ENCODE data around the gene IDH1. TPM values are rescaled to one million over a fixed set of nuclear protein-coding genes. Genes with fewer than 3 reads are reported as not detected.

The IDH1 gene
- total RNA-seq, 1 experiment from 2014 or later = 73.6 TPM

GRCh38 chr2:208210688-208211451, 44.0 kb downstream of the IDH1 start:
- CTCF ChIA-PET = no interaction called here
- no TSS peak for BruUV-seq (replicated peaks)
- no peak overlapping the region for H3K9ac ChIP-seq (ENCODE audit: low read length)

GRCh38 chr2:208208335-208209085, 46.4 kb downstream of the IDH1 start:
- TF ChIP-seq EZH2 (IDR thresholded peaks at IDR 0.05; ENCODE audit: low read length, unreplicated experiment) = no peak
- TF ChIP-seq CTCF (conservative IDR thresholded peaks at IDR 0.05; ENCODE audit: low read depth, low read length) = no peak
- no peak for TF ChIP-seq EZH2phosphoT487 (IDR thresholded peaks at IDR 0.05; ENCODE audit: borderline replicate concordance, low read length)
- BruUV-seq (replicated peaks) = no TSS peak
- no peak for ATAC-seq

More at GRCh38 chr2:208210688-208211451, 44.0 kb downstream of the IDH1 start:
- no peaks in the 10 kb centered on the region for H3K27me3 ChIP-seq (ENCODE audit: low read length)
- no peaks in the 10 kb centered on the region for H3K4me1 ChIP-seq (ENCODE audit: insufficient read depth, low read length)
- intact Hi-C loops (cut with micrococcal nuclease) = no loop called here
- no peak for DNase-seq
- H3K4me2 ChIP-seq (ENCODE audit: low read length) = no peak overlapping the region
- H3K27ac ChIP-seq (ENCODE audit: low read length) = no peak overlapping the region
- H3K79me2 ChIP-seq (ENCODE audit: low read length) = no peaks in the 10 kb centered on the region
- H3K9me3 ChIP-seq (ENCODE audit: low read length) = no peaks in the 10 kb centered on the region
- no peaks in the 10 kb centered on the region for H3F3A ChIP-seq (ENCODE audit: low read length, unreplicated experiment)
- TF ChIP-seq EZH2phosphoT487 (IDR thresholded peaks at IDR 0.05; ENCODE audit: borderline replicate concordance, low read length) (no peak), EZH2 (IDR thresholded peaks at IDR 0.05; ENCODE audit: low read length, unreplicated experiment) (no peak), CTCF (conservative IDR thresholded peaks at IDR 0.05; ENCODE audit: low read depth, low read length) (no peak)
- no peaks in the 10 kb centered on the region for H3K9me2 ChIP-seq (replicated peaks; ENCODE audit: low read length)
- H3K4me3 ChIP-seq (ENCODE audit: low read length) = no peak overlapping the region
- no peaks in the 10 kb centered on the region for H4K20me1 ChIP-seq (ENCODE audit: low read length)
- no peaks in the 10 kb centered on the region for H3K36me3 ChIP-seq (ENCODE audit: low read depth, low read length)
- POLR2A ChIA-PET (ENCODE audit: unreplicated experiment) = no interaction called here
- no peak overlapping the region for H2AFZ ChIP-seq (ENCODE audit: low read length)
- ATAC-seq = no peak

GRCh38 chr2:208207769-208208168, 47.1 kb downstream of the IDH1 start:
- no peaks in the 10 kb centered on the region for H3K9me3 ChIP-seq (ENCODE audit: low read length)
- H3F3A ChIP-seq (ENCODE audit: low read length, unreplicated experiment) = no peaks in the 10 kb centered on the region
- H3K4me1 ChIP-seq (ENCODE audit: insufficient read depth, low read length) = no peaks in the 10 kb centered on the region
- H3K4me2 ChIP-seq (ENCODE audit: low read length) = no peak overlapping the region
- CTCF ChIA-PET = no interaction called here
- no peaks in the 10 kb centered on the region for H3K27me3 ChIP-seq (ENCODE audit: low read length)
- intact Hi-C loops (cut with micrococcal nuclease) = no loop called here
- H3K9me2 ChIP-seq (replicated peaks; ENCODE audit: low read length) = no peaks in the 10 kb centered on the region
- TF ChIP-seq EZH2 (IDR thresholded peaks at IDR 0.05; ENCODE audit: low read length, unreplicated experiment) (no peak), CTCF (conservative IDR thresholded peaks at IDR 0.05; ENCODE audit: low read depth, low read length) (no peak), EZH2phosphoT487 (IDR thresholded peaks at IDR 0.05; ENCODE audit: borderline replicate concordance, low read length) (no peak)
- no peak for ATAC-seq
- no TSS peak for BruUV-seq (replicated peaks)
- H3K79me2 ChIP-seq (ENCODE audit: low read length) = no peaks in the 10 kb centered on the region
- no peak overlapping the region for H3K27ac ChIP-seq (ENCODE audit: low read length)
- POLR2A ChIA-PET (ENCODE audit: unreplicated experiment) = no interaction called here
- no peak overlapping the region for H3K9ac ChIP-seq (ENCODE audit: low read length)
- H3K4me3 ChIP-seq (ENCODE audit: low read length) = no peak overlapping the region
- DNase-seq = no peak
- no peak overlapping the region for H2AFZ ChIP-seq (ENCODE audit: low read length)
- H3K36me3 ChIP-seq (ENCODE audit: low read depth, low read length) = no peaks in the 10 kb centered on the region
- no peaks in the 10 kb centered on the region for H4K20me1 ChIP-seq (ENCODE audit: low read length)

More at GRCh38 chr2:208208335-208209085, 46.4 kb downstream of the IDH1 start:
- no peak for DNase-seq
- H3K9ac ChIP-seq (ENCODE audit: low read length) = no peak overlapping the region
- POLR2A ChIA-PET (ENCODE audit: unreplicated experiment) = no interaction called here
- no peak overlapping the region for H3K27ac ChIP-seq (ENCODE audit: low read length)
- H3K4me1 ChIP-seq (ENCODE audit: insufficient read depth, low read length) = no peaks in the 10 kb centered on the region
- H2AFZ ChIP-seq (ENCODE audit: low read length) = no peak overlapping the region
- H3K4me3 ChIP-seq (ENCODE audit: low read length) = no peak overlapping the region
- intact Hi-C loops (cut with micrococcal nuclease) = no loop called here
- CTCF ChIA-PET = no interaction called here
- H3K9me2 ChIP-seq (replicated peaks; ENCODE audit: low read length) = no peaks in the 10 kb centered on the region
- H3K79me2 ChIP-seq (ENCODE audit: low read length) = no peaks in the 10 kb centered on the region
- H3K4me2 ChIP-seq (ENCODE audit: low read length) = no peak overlapping the region
- H4K20me1 ChIP-seq (ENCODE audit: low read length) = no peaks in the 10 kb centered on the region
- H3F3A ChIP-seq (ENCODE audit: low read length, unreplicated experiment) = no peaks in the 10 kb centered on the region
- no peaks in the 10 kb centered on the region for H3K27me3 ChIP-seq (ENCODE audit: low read length)
- H3K36me3 ChIP-seq (ENCODE audit: low read depth, low read length) = no peaks in the 10 kb centered on the region
- H3K9me3 ChIP-seq (ENCODE audit: low read length) = no peaks in the 10 kb centered on the region
